Retinal pigment epithelial cell (primary cell): Measurements from ENCODE around the gene GPI.

Experiments used
- DNase-seq: peaks from one replicate; pipeline ENCODE4 v3.0.0-alpha.2; 2010; ENCODE audit warnings: low read depth
- H3K4me3 ChIP-seq: 2 replicates; pipeline ENCODE4 v1.5.1; 2011; ENCODE audit warnings: mild to moderate bottlenecking, low read length, control low read depth, moderate library complexity
- CTCF ChIP-seq: conservative IDR thresholded peaks from 2 replicates; pipeline ENCODE4 v1.5.1; 2011; ENCODE audit warnings: low read depth, low read length, control low read depth, inconsistent platforms

The GPI gene

GRCh38 chr19:34402074-34402600, 37.1 kb downstream of the GPI start:
- H3K4me3 ChIP-seq = no peak overlapping the region
- no peak for DNase-seq
- TF ChIP-seq CTCF = no peak

- peak overlapping the region; percentile 89 for H3K4me3 ChIP-seq
- TF ChIP-seq CTCF = no peak
- DNase-seq = no peak
Observed at GRCh38 chr19:34403784-34404108, 38.8 kb downstream of the GPI start.

DNA sequence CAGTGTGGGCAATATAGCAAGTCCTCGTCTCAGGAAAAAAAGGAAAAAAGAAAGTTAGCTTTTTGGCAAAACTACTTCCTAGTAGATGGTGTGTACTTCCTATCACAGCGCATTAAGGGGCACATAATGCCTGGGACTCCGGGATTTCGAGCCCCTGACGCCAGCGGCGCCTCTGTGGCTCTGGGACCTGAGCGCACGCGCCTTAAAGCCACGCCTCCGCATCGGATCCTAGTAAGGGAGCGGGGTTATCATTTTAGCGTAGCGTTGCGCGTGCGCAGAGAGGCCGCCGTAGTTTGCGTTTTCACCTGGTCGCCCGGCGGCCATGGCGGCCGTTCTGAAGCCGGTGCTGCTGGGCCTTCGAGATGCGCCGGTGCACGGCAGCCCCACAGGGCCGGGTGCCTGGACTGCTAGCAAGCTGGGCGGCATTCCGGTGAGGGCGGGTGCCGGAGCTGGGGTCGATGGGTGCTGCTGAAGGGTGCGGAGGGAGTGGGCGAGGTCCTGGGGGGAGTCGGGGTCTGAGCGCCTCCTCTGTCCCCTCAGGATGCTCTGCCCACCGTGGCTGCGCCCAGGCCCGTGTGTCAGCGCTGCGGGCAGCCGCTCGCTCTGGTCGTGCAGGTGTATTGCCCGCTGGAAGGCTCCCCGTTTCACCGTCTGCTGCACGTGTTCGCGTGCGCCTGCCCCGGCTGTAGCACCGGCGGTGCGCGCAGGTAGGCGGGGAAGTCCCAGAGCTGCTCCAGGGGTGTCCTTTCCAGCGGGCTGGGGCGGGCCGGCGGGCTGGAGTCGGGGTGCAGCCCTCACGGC, 39.3 kb downstream of the GPI start, which contains the start of gene PDCD2L:
Gene PDCD2L, plus strand, starts transcription at position 291 of the 801 bp plus-strand sequence. Its CDS starts 32 bp downstream, at position 323.
- TF ChIP-seq CTCF = no peak
- DNase-seq = peak; percentile 62
- H3K4me3 ChIP-seq = peak within 1 kb of the TSS; percentile 89

DNA sequence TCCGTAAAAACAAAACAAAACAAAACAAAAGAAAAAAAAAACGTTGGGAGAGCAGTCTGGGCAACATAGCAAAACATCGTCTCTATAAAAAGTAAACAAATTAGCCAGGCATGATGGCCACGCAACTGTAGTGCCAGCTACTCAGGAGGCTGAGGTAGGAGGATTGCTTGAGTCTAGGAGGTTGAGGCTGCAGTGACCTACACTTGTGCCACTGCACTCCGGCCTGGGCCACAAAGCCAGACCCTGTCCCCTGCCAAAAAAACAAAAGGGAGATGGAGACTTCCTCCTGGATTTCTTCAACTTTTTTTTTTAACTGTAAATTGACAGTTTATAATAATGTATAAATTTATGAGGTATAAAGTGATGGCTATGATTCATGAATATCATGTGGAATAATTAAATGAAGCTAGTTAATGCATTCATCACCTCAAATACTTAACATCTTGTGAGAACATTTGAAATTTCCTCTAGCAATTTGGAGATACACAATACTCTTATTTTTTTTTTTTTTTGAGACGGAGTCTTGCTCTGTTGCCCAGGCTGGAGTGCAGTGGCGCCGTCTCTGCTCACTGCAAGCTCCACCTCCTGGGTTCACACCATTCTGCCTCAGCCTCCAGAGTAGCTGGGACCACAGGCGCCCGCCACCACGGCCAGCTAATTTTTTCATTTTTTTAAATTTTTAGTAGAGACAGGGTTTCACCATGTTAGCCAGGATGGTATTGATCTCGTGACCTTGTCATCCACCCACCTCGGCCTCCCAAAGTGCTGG, 41.1 kb downstream of the GPI start:
- DNase-seq = no peak
- H3K4me3 ChIP-seq = no peak overlapping the region
- no peak for TF ChIP-seq CTCF

DNA sequence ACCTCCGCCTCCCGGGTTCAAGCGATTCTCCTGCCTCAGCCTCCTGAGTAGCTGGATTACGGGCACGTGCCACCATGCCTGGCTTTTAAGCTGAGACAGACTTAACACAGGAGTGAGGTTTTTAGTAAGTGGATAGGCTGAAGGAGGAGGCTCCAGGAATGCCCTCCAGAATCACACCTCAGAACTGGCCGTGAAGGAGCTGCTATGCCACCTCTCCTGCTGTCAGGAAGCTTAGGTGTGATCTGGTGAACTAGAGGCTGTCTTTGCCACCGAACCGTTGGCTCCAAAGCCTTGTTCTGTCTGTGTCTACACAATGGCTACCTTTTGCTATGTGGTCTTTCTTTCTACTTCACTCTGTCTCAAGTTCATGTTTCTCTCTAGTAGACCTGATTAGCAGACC, 43.4 kb downstream of the GPI start:
- H3K4me3 ChIP-seq = no peak overlapping the region
- DNase-seq = no peak
- TF ChIP-seq CTCF = no peak

- H3K4me3 ChIP-seq = no peak overlapping the region
- DNase-seq = no peak
- no peak for TF ChIP-seq CTCF
Observed at GRCh38 chr19:34409189-34410164, 44.5 kb downstream of the GPI start.
